T-helper 1 cell treated with Interleukin-12 subunit alpha and Interleukin-12 subunit beta and Interleukin-4 antibody, amounts not matched to agents 30 μg/mL and 1 μg/mL, for 36 hours (primary cell): Measurements from ENCODE around the gene DNAH10.

Experiments
- H3K27ac Mint-ChIP-seq: one replicate; pipeline ENCODE4 v1.8.0; 2021; ENCODE audit warnings: mild to moderate bottlenecking, mixed read lengths
- H3K27me3 Mint-ChIP-seq: one replicate; pipeline ENCODE4 v1.8.0; 2021; ENCODE audit warnings: low read depth, mixed read lengths
- H3K36me3 Mint-ChIP-seq: one replicate; pipeline ENCODE4 v1.8.0; 2021; ENCODE audit warnings: low read depth, mixed read lengths
- H3K4me1 Mint-ChIP-seq: one replicate; pipeline ENCODE4 v1.8.0; 2021; ENCODE audit warnings: low read depth, mixed read lengths
- H3K4me3 Mint-ChIP-seq: one replicate; pipeline ENCODE4 v1.8.0; 2021; ENCODE audit warnings: mild to moderate bottlenecking, moderate library complexity, mixed read lengths
- H3K9me3 Mint-ChIP-seq: one replicate; pipeline ENCODE4 v1.8.0; 2021; ENCODE audit warnings: mixed read lengths

Gene DNAH10

GRCh38 chr12:123854232-123854631 lies 92.1 kb downstream of the DNAH10 start:
- Mint-ChIP-seq H3K4me3 (no peak overlapping the region), H3K27ac (no peak overlapping the region), H3K4me1 (no peaks in the 10 kb centered on the region), H3K36me3 (no peaks in the 10 kb centered on the region), H3K27me3 (no peaks in the 10 kb centered on the region), H3K9me3 (no peaks in the 10 kb centered on the region)

- no peaks in the 10 kb centered on the region for H3K27me3 Mint-ChIP-seq
- no peaks in the 10 kb centered on the region for H3K36me3 Mint-ChIP-seq
- H3K4me1 Mint-ChIP-seq, result no peaks in the 10 kb centered on the region
- no peak overlapping the region for H3K27ac Mint-ChIP-seq
- H3K4me3 Mint-ChIP-seq, result no peak overlapping the region
- H3K9me3 Mint-ChIP-seq, result no peaks in the 10 kb centered on the region
Measured at GRCh38 chr12:123854918-123855317, 92.8 kb downstream of the DNAH10 start.

GRCh38 chr12:123856681-123857080 lies 94.6 kb downstream of the DNAH10 start:
- H3K27ac Mint-ChIP-seq, result no peak overlapping the region
- H3K27me3 Mint-ChIP-seq, result no peaks in the 10 kb centered on the region
- H3K4me3 Mint-ChIP-seq, result no peak overlapping the region
- H3K4me1 Mint-ChIP-seq, result no peaks in the 10 kb centered on the region
- H3K9me3 Mint-ChIP-seq, result no peaks in the 10 kb centered on the region
- H3K36me3 Mint-ChIP-seq, result no peaks in the 10 kb centered on the region

GRCh38 chr12:123858176-123858575 lies 96.1 kb downstream of the DNAH10 start:
- Mint-ChIP-seq H3K36me3 (no peaks in the 10 kb centered on the region), H3K27me3 (peaks cover 6% of the 10 kb centered on the region), H3K9me3 (no peaks in the 10 kb centered on the region), H3K4me3 (no peak overlapping the region), H3K4me1 (no peaks in the 10 kb centered on the region), H3K27ac (no peak overlapping the region)

GRCh38 chr12:123859035-123859434 lies 96.9 kb downstream of the DNAH10 start:
- Mint-ChIP-seq H3K9me3 (no peaks in the 10 kb centered on the region), H3K36me3 (no peaks in the 10 kb centered on the region), H3K27ac (no peak overlapping the region), H3K4me3 (no peak overlapping the region), H3K27me3 (peaks cover 6% of the 10 kb centered on the region), H3K4me1 (no peaks in the 10 kb centered on the region)

- Mint-ChIP-seq H3K9me3 (no peaks in the 10 kb centered on the region), H3K27me3 (peaks cover 6% of the 10 kb centered on the region), H3K27ac (no peak overlapping the region), H3K4me1 (no peaks in the 10 kb centered on the region), H3K36me3 (no peaks in the 10 kb centered on the region), H3K4me3 (no peak overlapping the region)
Measured at GRCh38 chr12:123860377-123860776, 98.3 kb downstream of the DNAH10 start.

GRCh38 chr12:123861392-123861791 lies 99.3 kb downstream of the DNAH10 start:
- H3K27ac Mint-ChIP-seq, result no peak overlapping the region
- no peaks in the 10 kb centered on the region for H3K36me3 Mint-ChIP-seq
- H3K4me1 Mint-ChIP-seq, result no peaks in the 10 kb centered on the region
- H3K4me3 Mint-ChIP-seq, result no peak overlapping the region
- H3K27me3 Mint-ChIP-seq, result peaks cover 6% of the 10 kb centered on the region
- no peaks in the 10 kb centered on the region for H3K9me3 Mint-ChIP-seq

GRCh38 chr12:123867141-123867540 lies 105.0 kb downstream of the DNAH10 start:
- Mint-ChIP-seq H3K27me3 (peaks cover 22% of the 10 kb centered on the region), H3K4me3 (no peak overlapping the region), H3K27ac (no peak overlapping the region), H3K36me3 (no peaks in the 10 kb centered on the region), H3K4me1 (no peaks in the 10 kb centered on the region), H3K9me3 (no peaks in the 10 kb centered on the region)

GRCh38 chr12:123868791-123869190 lies 106.7 kb downstream of the DNAH10 start:
- Mint-ChIP-seq H3K4me3 (no peak overlapping the region), H3K36me3 (no peaks in the 10 kb centered on the region), H3K27me3 (peaks cover 16% of the 10 kb centered on the region), H3K4me1 (no peaks in the 10 kb centered on the region), H3K27ac (no peak overlapping the region), H3K9me3 (no peaks in the 10 kb centered on the region)

GRCh38 chr12:123873793-123874192 lies 111.7 kb downstream of the DNAH10 start:
- no peaks in the 10 kb centered on the region for H3K36me3 Mint-ChIP-seq
- no peaks in the 10 kb centered on the region for H3K9me3 Mint-ChIP-seq
- H3K27ac Mint-ChIP-seq, result no peak overlapping the region
- H3K4me3 Mint-ChIP-seq, result no peak overlapping the region
- H3K4me1 Mint-ChIP-seq, result no peaks in the 10 kb centered on the region
- H3K27me3 Mint-ChIP-seq, result peaks cover 3% of the 10 kb centered on the region

- Mint-ChIP-seq H3K4me3 (no peak overlapping the region), H3K9me3 (no peaks in the 10 kb centered on the region), H3K4me1 (no peaks in the 10 kb centered on the region), H3K36me3 (no peaks in the 10 kb centered on the region), H3K27me3 (no peaks in the 10 kb centered on the region), H3K27ac (no peak overlapping the region)
Measured at GRCh38 chr12:123877968-123878367, 115.9 kb downstream of the DNAH10 start.

- H3K9me3 Mint-ChIP-seq, result no peaks in the 10 kb centered on the region
- no peaks in the 10 kb centered on the region for H3K4me1 Mint-ChIP-seq
- H3K36me3 Mint-ChIP-seq, result no peaks in the 10 kb centered on the region
Measured at GRCh38 chr12:123879101-123879500, 117.0 kb downstream of the DNAH10 start.

GRCh38 chr12:123879691-123880090 lies 117.6 kb downstream of the DNAH10 start:
- Mint-ChIP-seq H3K4me1 (no peaks in the 10 kb centered on the region), H3K36me3 (no peaks in the 10 kb centered on the region), H3K27ac (no peak overlapping the region), H3K27me3 (peaks cover 4% of the 10 kb centered on the region), H3K9me3 (no peaks in the 10 kb centered on the region), H3K4me3 (no peak overlapping the region)

More at GRCh38 chr12:123879101-123879500, 117.0 kb downstream of the DNAH10 start:
- H3K4me3 Mint-ChIP-seq, result no peak overlapping the region
- no peak overlapping the region for H3K27ac Mint-ChIP-seq
- H3K27me3 Mint-ChIP-seq, result peaks cover 4% of the 10 kb centered on the region

- no peak overlapping the region for H3K27ac Mint-ChIP-seq
- no peaks in the 10 kb centered on the region for H3K9me3 Mint-ChIP-seq
- H3K27me3 Mint-ChIP-seq, result peaks cover 8% of the 10 kb centered on the region
Measured at GRCh38 chr12:123882161-123882705, 120.1 kb downstream of the DNAH10 start.

GRCh38 chr12:123886258-123886657 lies 124.2 kb downstream of the DNAH10 start:
- Mint-ChIP-seq H3K36me3 (no peaks in the 10 kb centered on the region), H3K4me3 (no peak overlapping the region), H3K4me1 (no peaks in the 10 kb centered on the region)

More at GRCh38 chr12:123882161-123882705, 120.1 kb downstream of the DNAH10 start:
- no peaks in the 10 kb centered on the region for H3K36me3 Mint-ChIP-seq
- H3K4me3 Mint-ChIP-seq, result no peak overlapping the region
- no peaks in the 10 kb centered on the region for H3K4me1 Mint-ChIP-seq

More at GRCh38 chr12:123886258-123886657, 124.2 kb downstream of the DNAH10 start:
- H3K27me3 Mint-ChIP-seq, result peaks cover 12% of the 10 kb centered on the region
- H3K9me3 Mint-ChIP-seq, result no peaks in the 10 kb centered on the region
- no peak overlapping the region for H3K27ac Mint-ChIP-seq
